Lower leg skin (tissue), 3 donors: Measurements from ENCODE around the gene COG5.

Experiments
- POLR2A ChIP-seq, 2 donors: fragments of 450-650 bp; IDR thresholded peaks; one replicate each; pipeline ENCODE4 v1.6.1; 2016 to 2017; ENCODE audit warnings: antibody characterized with exemption in 2 of 2, mild to moderate bottlenecking in 1 of 2, moderate library complexity in 1 of 2
- TF ChIP-seq, protein P1 (sequence below), 3 donors: fragments of 450-650 bp; IDR thresholded peaks; one replicate each; pipeline ENCODE4 v1.5.1; 2016; ENCODE audit warnings: antibody characterized with exemption in 3 of 3, mild to moderate bottlenecking in 3 of 3, moderate library complexity in 2 of 3

DNA sequence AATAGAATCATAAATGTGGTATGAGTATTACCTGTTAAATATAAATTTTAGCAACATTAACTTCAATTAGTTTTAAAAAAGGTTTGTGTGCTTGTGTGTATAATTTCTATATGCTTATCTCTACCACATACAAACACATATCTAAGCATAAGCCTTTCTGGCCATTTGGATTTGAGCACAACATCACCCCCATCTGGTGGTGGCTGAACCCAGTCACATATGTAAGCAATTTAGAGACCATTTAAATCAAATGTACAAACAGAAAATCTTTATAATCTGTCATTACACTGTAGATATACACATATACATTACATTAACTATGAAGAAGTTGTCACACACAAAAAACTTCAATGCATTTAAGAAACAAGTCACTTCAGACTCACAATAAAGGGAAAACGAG is 62.1 kb downstream of the COG5 start:
- no peak for TF ChIP-seq POLR2A (IDR thresholded peaks at IDR 0.05)
- TF ChIP-seq, protein P1, sequence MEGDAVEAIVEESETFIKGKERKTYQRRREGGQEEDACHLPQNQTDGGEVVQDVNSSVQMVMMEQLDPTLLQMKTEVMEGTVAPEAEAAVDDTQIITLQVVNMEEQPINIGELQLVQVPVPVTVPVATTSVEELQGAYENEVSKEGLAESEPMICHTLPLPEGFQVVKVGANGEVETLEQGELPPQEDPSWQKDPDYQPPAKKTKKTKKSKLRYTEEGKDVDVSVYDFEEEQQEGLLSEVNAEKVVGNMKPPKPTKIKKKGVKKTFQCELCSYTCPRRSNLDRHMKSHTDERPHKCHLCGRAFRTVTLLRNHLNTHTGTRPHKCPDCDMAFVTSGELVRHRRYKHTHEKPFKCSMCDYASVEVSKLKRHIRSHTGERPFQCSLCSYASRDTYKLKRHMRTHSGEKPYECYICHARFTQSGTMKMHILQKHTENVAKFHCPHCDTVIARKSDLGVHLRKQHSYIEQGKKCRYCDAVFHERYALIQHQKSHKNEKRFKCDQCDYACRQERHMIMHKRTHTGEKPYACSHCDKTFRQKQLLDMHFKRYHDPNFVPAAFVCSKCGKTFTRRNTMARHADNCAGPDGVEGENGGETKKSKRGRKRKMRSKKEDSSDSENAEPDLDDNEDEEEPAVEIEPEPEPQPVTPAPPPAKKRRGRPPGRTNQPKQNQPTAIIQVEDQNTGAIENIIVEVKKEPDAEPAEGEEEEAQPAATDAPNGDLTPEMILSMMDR (IDR thresholded peaks at IDR 0.05): no peak
